Psoas muscle (tissue), 8 donors: Measurements from ENCODE around the gene RDH12. TPM values are rescaled to one million over a fixed set of nuclear protein-coding genes. Genes with fewer than 3 reads are reported as not detected.
A peak's percentile ranks its signal among the peaks of the same experiment; 100 is the strongest.

Experiments
- ATAC-seq, 4 donors: fragments of 200-7000 bp; cut with Tn5 transposase; one replicate each; pipeline ENCODE4 v1.9.1; 2020; ENCODE audit warnings: moderate library complexity in 3 of 4, mild to moderate bottlenecking in 2 of 4
- DNase-seq, 2 donors: peaks; one replicate each; pipeline ENCODE4 v3.0.0-alpha.2; 2020
- H3K27ac ChIP-seq: fragments of 200-600 bp; one replicate; pipeline ENCODE4 v1.8.0; 2022
- H3K27me3 ChIP-seq, 3 donors: fragments of 200-600 bp in 1 of 3; one replicate each; pipeline versions ENCODE4 v1.6.1 to v1.8.0; 2013 to 2022; ENCODE audit warnings: low read length in 2 of 3, mild to moderate bottlenecking in 2 of 3, moderate library complexity in 1 of 3; ENCODE audit not compliant: insufficient read depth in 3 of 3
- H3K36me3 ChIP-seq, 2 donors: fragments of 200-600 bp in 1 of 2; one replicate each; pipeline versions ENCODE4 v1.6.1 to v1.8.0; 2013 to 2022; ENCODE audit warnings: low read depth in 1 of 2, mild to moderate bottlenecking in 1 of 2, moderate library complexity in 1 of 2; ENCODE audit not compliant: insufficient read depth in 1 of 2
- H3K4me1 ChIP-seq: fragments of 200-600 bp; one replicate; pipeline ENCODE4 v1.8.0; 2022
- H3K4me3 ChIP-seq: fragments of 200-600 bp; one replicate; pipeline ENCODE4 v1.8.0; 2022; ENCODE audit warnings: mild to moderate bottlenecking
- H3K9me3 ChIP-seq: fragments of 200-600 bp; one replicate; pipeline ENCODE4 v1.8.0; 2022
- WGBS, 3 donors: extraction: QIAGEN DNeasy Blood & Tissue Kit; methylation state at CpG; one replicate each; pipeline versions ENCODE4 v1.1.6 to v1.1.7; 2013; 5-methylcytosine and 5-hydroxymethylcytosine counted together
- intact Hi-C, 2 donors: fragments of 100-400 bp; cut with DNase I; formaldehyde crosslinking; loops; one replicate each; pipeline versions ENCODE4 v1.11.0 to v1.14.2; 2022
- polyA plus RNA-seq, 3 donors: library from polyadenylated mRNA; stranded (reverse); fragments of 200-250 nt; gene quantifications; one replicate each; pipeline ENCODE4 v1.2.3, GENCODE V29; 2013
- total RNA-seq, 4 donors: library from RNA; stranded (reverse); fragmentation: NEBNext Ultra II Directional in 2 of 4; extraction: Animal tissue kit (Norgen Biotek cat#: 25700) in 2 of 4; gene quantifications; one replicate each; pipeline versions ENCODE4 v1.2.1 to v1.2.4, GENCODE V29; 2021 to 2023
- TF ChIP-seq, protein P1 (sequence below): fragments of 200-600 bp; IDR thresholded peaks from one replicate; pipeline ENCODE4 v1.8.0; 2022; ENCODE audit warnings: antibody characterized with exemption
- donor health status: healthy with polysubstance abuse.
- donor health status: DM: no; HTN: no; CAD: no; lungs with moderate emphysema.
- donor health status: Bipolar disorder and iron deficiency.
- donor health status: healthy.
- donor health status: DM: yes; HTN: yes; CAD: no.
- donor health status: DM: no; HTN: no; CAD: no.
- donor health status: DM: no; HTN: no; CAD: no.
- donor health status: DM: yes; HTN: yes; CAD: no.

Gene RDH12
- total and polyA plus RNA-seq, 7 donors = 0.03 TPM; not detected in 6

- no peak overlapping the region for H3K27ac ChIP-seq
- no peaks in the 10 kb centered on the region for H3K36me3 ChIP-seq
- H3K9me3 ChIP-seq = no peaks in the 10 kb centered on the region
- peaks cover 39% of the 10 kb centered on the region for H3K4me1 ChIP-seq
- H3K4me3 ChIP-seq = no peak overlapping the region
- ATAC-seq (no peak), DNase-seq (no peak)
- 83 to 95% (median 95%) methylated on average over 4 of the region's 4 CpGs for WGBS, 3 donors
- TF ChIP-seq, protein P1, sequence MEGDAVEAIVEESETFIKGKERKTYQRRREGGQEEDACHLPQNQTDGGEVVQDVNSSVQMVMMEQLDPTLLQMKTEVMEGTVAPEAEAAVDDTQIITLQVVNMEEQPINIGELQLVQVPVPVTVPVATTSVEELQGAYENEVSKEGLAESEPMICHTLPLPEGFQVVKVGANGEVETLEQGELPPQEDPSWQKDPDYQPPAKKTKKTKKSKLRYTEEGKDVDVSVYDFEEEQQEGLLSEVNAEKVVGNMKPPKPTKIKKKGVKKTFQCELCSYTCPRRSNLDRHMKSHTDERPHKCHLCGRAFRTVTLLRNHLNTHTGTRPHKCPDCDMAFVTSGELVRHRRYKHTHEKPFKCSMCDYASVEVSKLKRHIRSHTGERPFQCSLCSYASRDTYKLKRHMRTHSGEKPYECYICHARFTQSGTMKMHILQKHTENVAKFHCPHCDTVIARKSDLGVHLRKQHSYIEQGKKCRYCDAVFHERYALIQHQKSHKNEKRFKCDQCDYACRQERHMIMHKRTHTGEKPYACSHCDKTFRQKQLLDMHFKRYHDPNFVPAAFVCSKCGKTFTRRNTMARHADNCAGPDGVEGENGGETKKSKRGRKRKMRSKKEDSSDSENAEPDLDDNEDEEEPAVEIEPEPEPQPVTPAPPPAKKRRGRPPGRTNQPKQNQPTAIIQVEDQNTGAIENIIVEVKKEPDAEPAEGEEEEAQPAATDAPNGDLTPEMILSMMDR = no peak
- intact Hi-C loops = no loop called here
- no peaks in the 10 kb centered on the region for H3K27me3 ChIP-seq
Observed at GRCh38 chr14:67736771-67737170, 35.1 kb downstream of the RDH12 start.

DNA sequence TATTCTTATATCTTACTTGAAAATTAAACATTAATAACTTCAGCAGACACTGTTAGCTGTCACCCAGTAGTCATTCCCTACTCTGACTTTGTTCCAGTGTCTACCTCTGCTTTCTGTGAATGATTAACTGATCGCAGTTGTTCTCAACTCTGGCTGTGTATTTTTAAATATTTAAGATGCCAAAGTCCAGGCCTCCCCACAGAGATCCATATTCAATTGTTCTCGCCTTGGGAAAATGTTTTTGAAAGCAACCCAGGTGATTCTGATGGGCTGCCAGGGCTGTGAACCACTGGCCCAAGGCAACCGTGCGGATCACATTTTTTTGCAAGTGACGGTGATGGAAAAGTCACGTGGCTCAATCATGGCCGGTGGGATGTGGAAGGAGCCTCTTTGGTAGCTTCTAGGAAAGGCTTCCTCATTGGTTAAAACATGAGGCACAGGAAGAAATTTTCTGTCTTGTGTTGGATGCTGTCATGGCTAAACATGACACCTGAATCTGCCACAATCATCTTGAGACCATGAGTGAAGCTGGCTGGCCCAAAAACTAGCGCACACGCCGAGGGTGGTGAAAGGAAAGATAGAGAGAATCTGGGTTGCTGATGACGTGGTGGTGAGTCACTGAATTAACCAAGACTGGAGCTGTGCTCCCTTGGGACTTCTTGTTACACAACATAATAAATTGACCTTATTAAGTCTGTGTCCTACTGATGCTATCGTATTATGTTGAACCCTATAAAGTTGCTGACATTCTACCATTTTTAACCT is 37.2 kb downstream of the RDH12 start:
- TF ChIP-seq, protein P1 = no peak
- no peaks in the 10 kb centered on the region for H3K36me3 ChIP-seq
- H3K9me3 ChIP-seq = no peaks in the 10 kb centered on the region
- no peak overlapping the region for H3K4me3 ChIP-seq
- intact Hi-C loops = no loop called here
- peak overlapping the region; percentile 67 for H3K27ac ChIP-seq
- WGBS, 3 donors = 53 to 69% (median 54%) methylated on average over 12 of the region's 12 CpGs
- peak; percentile 71 to 81 for DNase-seq
- ATAC-seq = peak; percentile 80 to 90 (median 86)
- H3K4me1 ChIP-seq = peaks cover 36% of the 10 kb centered on the region
- H3K27me3 ChIP-seq = no peaks in the 10 kb centered on the region

DNA sequence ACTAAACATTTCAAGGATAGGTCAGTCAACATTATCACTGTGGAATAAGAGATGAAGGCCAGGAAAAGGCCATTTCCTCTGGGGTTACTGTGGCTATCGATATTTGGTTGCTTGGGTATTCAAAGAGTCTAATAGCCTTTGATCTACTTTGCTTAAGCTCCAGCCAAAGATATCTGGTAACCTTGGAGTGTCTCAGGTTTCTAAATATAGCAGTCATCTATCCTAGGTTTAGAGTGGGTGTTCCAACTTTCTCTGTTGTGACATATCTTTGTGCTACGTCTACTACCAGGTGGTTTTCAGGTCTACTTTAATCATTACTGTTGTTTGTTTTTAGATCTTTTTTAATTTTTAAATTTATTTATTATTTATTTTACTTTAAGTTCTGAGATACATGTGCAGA is 42.4 kb downstream of the RDH12 start:
- Histone ChIP-seq H3K9me3 (no peaks in the 10 kb centered on the region), H3K4me3 (no peak overlapping the region), H3K4me1 (peaks cover 10% of the 10 kb centered on the region), H3K36me3 (peaks cover 0 to 25% of the 10 kb centered on the region in 2 donors), H3K27me3 (no peaks in the 10 kb centered on the region), H3K27ac (peak overlapping the region; percentile 69)
- peak; percentile 79 to 90 (median 84) for ATAC-seq
- intact Hi-C loops = no loop called here
- 8 to 28% (median 17%) methylated on average over 2 of the region's 2 CpGs for WGBS, 3 donors
- TF ChIP-seq, protein P1 = no peak
- DNase-seq = no peak

- WGBS, 3 donors = 97 to 100% (median 98%) methylated on average over 1 of the region's 1 CpG
- H3K36me3 ChIP-seq = peaks cover 12 to 54% of the 10 kb centered on the region in 2 donors
- H3K9me3 ChIP-seq = no peaks in the 10 kb centered on the region
Observed at GRCh38 chr14:67746927-67747326, 45.2 kb downstream of the RDH12 start.

More at GRCh38 chr14:67746927-67747326, 45.2 kb downstream of the RDH12 start:
- H3K27ac ChIP-seq = no peak overlapping the region
- ATAC-seq (no peak), DNase-seq (no peak)
- intact Hi-C loops = no loop called here
- TF ChIP-seq, protein P1 = no peak
- H3K27me3 ChIP-seq = no peaks in the 10 kb centered on the region
- peaks cover 5% of the 10 kb centered on the region for H3K4me1 ChIP-seq
- H3K4me3 ChIP-seq = no peak overlapping the region
